ENCODE data around the gene GSTM2.
"Not testable (repeated sequence)": the region's sequence is repeated elsewhere in the genome, so short reads cannot be mapped to it uniquely, and the experiment has no call there.

The GSTM2 gene

DNA sequence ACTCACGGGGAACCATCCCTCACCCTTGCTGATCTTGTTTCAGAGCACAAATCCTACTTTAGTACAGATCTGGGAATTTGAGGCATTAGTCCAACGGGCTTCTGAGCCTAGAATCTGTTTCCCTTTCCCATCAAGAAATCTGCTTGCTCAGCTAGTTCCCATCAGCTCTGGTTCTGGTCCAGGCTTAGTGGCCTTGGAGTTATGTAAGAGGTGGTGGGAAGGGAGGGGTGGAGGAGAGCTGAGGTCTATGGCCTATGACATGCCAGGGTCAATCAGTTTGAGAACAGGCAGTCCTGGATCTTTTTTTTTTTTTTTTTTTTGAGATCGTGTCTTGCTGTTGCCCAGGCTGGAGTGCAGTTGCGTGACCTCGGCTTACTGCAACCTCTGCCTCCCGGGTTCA, 23.9 kb downstream of the GSTM2 start:
- no peak for TF ChIP-seq CTCF (IDR thresholded peaks at IDR 0.05)

DNA sequence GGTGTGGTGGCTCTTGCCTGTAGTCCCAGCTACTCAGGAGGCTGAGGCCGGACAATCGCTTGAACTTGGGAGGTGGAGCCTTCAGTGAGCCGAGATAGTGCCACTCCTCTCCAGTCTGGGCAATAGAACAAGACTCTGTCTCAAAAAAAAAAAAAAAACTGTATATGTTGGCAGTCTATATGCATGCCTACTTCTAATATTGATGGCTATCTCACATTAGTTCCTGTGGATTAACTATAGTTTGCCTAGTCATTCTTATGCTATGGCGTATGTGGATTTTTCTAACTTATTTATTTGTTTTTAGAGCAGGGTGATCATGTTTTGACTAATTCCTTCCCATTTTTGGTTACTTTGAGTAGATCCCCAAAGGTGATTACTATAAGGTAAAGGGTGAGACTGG, 29.2 kb downstream of the GSTM2 start:
- TF ChIP-seq CTCF (IDR thresholded peaks at IDR 0.05), result no peak

DNA sequence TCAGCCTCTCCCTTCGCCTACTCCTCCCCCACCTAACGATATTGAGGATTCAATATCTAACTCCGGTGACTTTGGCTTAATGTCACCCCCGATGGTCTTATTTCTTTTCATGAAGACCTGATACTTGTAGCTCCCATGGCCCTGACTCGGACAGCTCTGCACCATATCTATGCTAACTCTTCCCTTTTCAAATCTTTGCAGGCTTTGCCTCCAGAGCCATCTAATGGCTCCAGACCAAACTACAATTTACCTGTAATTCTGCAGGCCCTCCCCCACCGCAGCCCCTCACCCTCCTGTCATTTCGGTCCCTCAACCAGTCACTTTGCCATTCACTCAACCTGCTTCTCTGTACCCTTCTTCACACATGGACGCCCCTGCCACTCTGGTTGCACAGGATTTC, 36.3 kb downstream of the GSTM2 start:
- TF ChIP-seq CTCF (IDR thresholded peaks at IDR 0.05), result no peak

DNA sequence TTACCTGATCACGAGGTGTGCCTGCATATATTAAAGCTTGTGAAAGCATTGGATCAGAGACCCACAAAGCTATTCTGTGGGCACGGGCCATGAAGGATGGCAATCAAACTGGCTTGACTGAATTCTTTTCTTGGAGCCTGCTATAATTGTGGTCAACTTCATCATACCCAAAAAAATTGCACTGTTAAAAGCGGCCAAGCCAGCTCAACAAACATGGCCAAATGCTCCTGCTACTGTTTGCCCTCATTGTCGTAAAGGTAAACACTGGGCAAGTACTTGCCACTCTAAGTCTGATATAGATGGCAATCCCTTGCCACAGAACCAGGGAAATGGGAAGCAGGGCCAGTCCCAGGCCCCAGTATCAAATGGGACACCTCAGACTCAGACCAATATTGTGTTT, 37.6 kb downstream of the GSTM2 start:
- TF ChIP-seq CTCF (IDR thresholded peaks at IDR 0.05), result no peak

DNA sequence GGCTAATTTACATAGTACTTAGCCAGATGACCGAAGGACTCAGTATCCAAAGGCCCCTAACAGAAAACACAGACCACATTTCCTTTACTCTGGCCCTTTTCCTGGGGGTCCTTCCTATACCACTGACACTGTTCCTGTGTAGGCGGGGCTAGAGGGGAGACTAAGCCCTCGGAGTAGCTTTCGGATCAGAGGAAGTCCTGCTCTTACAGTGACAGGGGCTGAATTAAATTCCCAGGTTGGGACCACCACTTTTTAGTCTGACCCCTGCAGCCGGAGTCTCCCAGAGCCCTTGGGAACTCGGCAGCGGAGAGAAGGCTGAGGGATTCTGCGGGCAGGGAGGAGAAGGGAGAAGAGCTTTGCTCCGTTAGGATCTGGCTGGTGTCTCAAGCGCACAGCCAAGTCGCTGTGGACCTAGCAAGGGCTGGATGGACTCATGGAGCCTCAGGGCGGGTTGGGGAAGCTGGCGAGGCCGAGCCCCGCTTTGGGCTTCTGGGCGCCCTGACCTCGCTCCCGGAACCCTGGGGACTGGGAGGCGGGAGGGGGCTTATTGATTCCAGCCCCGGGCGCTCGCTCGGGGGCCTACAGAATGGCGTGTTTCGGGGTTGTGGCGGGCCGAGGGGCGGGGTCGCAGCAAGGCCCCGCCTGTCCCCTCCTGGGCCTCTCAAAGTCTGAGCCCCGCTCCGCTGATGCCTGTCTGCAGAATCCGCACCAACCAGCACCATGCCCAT, 43.9 kb downstream of the GSTM2 start, which contains the start of gene GSTM5:
TSS of gene GSTM5 (plus strand) at position 659 of the 728 bp plus-strand sequence. CDS start at position 721, 62 bp downstream.
- TF ChIP-seq CTCF (IDR thresholded peaks at IDR 0.05), result not testable (repeated sequence)

DNA sequence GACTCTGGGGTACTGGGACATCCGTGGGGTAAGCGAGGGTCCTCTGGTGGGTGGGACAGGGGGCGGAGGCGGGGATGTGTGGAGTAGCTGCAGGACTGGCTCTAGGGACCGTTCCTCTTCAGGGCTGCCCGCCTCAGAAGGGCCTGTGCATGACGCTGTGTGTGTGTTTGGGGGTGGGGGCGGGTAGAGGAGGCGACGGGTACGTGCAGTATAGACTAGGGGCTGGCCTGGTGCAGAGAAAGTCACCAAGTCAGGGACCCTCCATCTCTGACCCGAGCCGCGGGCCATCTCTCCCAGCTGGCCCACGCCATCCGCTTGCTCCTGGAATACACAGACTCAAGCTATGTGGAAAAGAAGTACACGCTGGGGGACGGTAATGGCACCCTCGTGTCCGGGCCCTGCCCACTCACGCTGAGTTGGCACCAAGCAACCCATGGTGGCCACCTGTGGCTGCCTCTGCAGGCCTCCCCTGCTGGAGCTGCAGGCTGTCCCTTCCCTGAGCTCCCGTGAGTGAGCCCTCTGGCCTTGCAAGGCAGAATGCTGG, 44.5 kb downstream of the GSTM2 start:
- no peak for TF ChIP-seq CTCF (IDR thresholded peaks at IDR 0.05)

GRCh38 chr1:109713636-109714035, 45.8 kb downstream of the GSTM2 start:
- TF ChIP-seq CTCF (IDR thresholded peaks at IDR 0.05), result no peak

Measured in LNCAP (cell line).